Ectodermal cell (in vitro differentiated cells): ENCODE results near the gene CREM.

Source experiments
- H3K27ac ChIP-seq: 2 replicates; pipeline ENCODE4 v1.7.0; 2013; ENCODE audit warnings: mild to moderate bottlenecking, low read depth, low read length; ENCODE audit not compliant: insufficient read depth, poor library complexity, severe bottlenecking
- H3K27me3 ChIP-seq: 2 replicates; pipeline ENCODE4 v1.7.0; 2013; ENCODE audit warnings: mild to moderate bottlenecking, low read length; ENCODE audit not compliant: insufficient read depth, control insufficient read depth, poor library complexity, severe bottlenecking
- H3K36me3 ChIP-seq: one replicate; pipeline ENCODE4 v1.7.0; 2013; ENCODE audit warnings: low read length; ENCODE audit not compliant: control insufficient read depth, insufficient read depth
- H3K4me1 ChIP-seq: one replicate; pipeline ENCODE4 v1.7.0; 2013; ENCODE audit warnings: low read length; ENCODE audit not compliant: control insufficient read depth, insufficient read depth
- H3K4me3 ChIP-seq: 2 replicates; pipeline ENCODE4 v1.7.0; 2013; ENCODE audit warnings: low read depth, low read length, control low read depth; ENCODE audit not compliant: insufficient read depth
- H3K9me3 ChIP-seq: 2 replicates; pipeline ENCODE4 v1.7.0; 2013; ENCODE audit warnings: mild to moderate bottlenecking, low read length, moderate library complexity; ENCODE audit not compliant: control insufficient read depth
- WGBS, 2 experiments: methylation state at CpG; one replicate each; pipeline ENCODE4 v1.1.7; 2013; ENCODE audit warnings: missing lambda C conversion rate in 2 of 2; 5-methylcytosine and 5-hydroxymethylcytosine counted together

Gene CREM

GRCh38 chr10:35188954-35189353 is 62.3 kb downstream of the CREM start:
- no peaks in the 10 kb centered on the region for H3K4me1 ChIP-seq
- H3K36me3 ChIP-seq = peaks cover 3% of the 10 kb centered on the region
- 86% methylated on average over 3 of the region's 3 CpGs; no CpG with 5 or more reads in 1 of the 2 experiments for whole genome bisulfite sequencing, 2 experiments
- H3K9me3 ChIP-seq = no peaks in the 10 kb centered on the region
- no peak overlapping the region for H3K27ac ChIP-seq
- H3K27me3 ChIP-seq = no peaks in the 10 kb centered on the region
- H3K4me3 ChIP-seq = no peak overlapping the region

GRCh38 chr10:35191523-35191922 is 64.9 kb downstream of the CREM start:
- Histone ChIP-seq H3K36me3 (peaks cover 3% of the 10 kb centered on the region), H3K4me3 (no peak overlapping the region), H3K9me3 (no peaks in the 10 kb centered on the region), H3K27ac (no peak overlapping the region), H3K4me1 (peaks cover 6% of the 10 kb centered on the region), H3K27me3 (no peaks in the 10 kb centered on the region)
- 69 to 73% methylated on average over 2 of the region's 2 CpGs for WGBS, 2 experiments

- Histone ChIP-seq H3K4me3 (no peak overlapping the region), H3K4me1 (peaks cover 6% of the 10 kb centered on the region), H3K27me3 (no peaks in the 10 kb centered on the region), H3K27ac (no peak overlapping the region), H3K9me3 (no peaks in the 10 kb centered on the region), H3K36me3 (peaks cover 3% of the 10 kb centered on the region)
- WGBS, 2 experiments = 75 to 99% methylated on average over 3 of the region's 3 CpGs
Observed at GRCh38 chr10:35192645-35193249, 66.1 kb downstream of the CREM start.

- Histone ChIP-seq H3K36me3 (peaks cover 3% of the 10 kb centered on the region), H3K4me3 (no peak overlapping the region), H3K27me3 (no peaks in the 10 kb centered on the region), H3K27ac (no peak overlapping the region), H3K4me1 (peaks cover 6% of the 10 kb centered on the region), H3K9me3 (no peaks in the 10 kb centered on the region)
Observed at GRCh38 chr10:35194471-35194870, 67.8 kb downstream of the CREM start.

GRCh38 chr10:35194906-35195305 is 68.3 kb downstream of the CREM start:
- H3K27ac ChIP-seq = peak overlapping the region; percentile 88
- H3K4me3 ChIP-seq = no peak overlapping the region
- WGBS, 2 experiments = 86 to 92% methylated on average over 1 of the region's 1 CpG
- H3K4me1 ChIP-seq = peaks cover 6% of the 10 kb centered on the region
- H3K27me3 ChIP-seq = no peaks in the 10 kb centered on the region
- no peaks in the 10 kb centered on the region for H3K9me3 ChIP-seq
- peaks cover 3% of the 10 kb centered on the region for H3K36me3 ChIP-seq

- Histone ChIP-seq H3K4me3 (peak overlapping the region; percentile 40), H3K27me3 (no peaks in the 10 kb centered on the region), H3K9me3 (no peaks in the 10 kb centered on the region), H3K36me3 (peaks cover 3% of the 10 kb centered on the region), H3K4me1 (peaks cover 6% of the 10 kb centered on the region), H3K27ac (peak overlapping the region; percentile 88)
- WGBS, 2 experiments = 5 to 6% methylated on average over 12 of the region's 15 CpGs
Observed at GRCh38 chr10:35195361-35196306, 69.0 kb downstream of the CREM start.

GRCh38 chr10:35200487-35200886 is 73.8 kb downstream of the CREM start:
- Histone ChIP-seq H3K27me3 (no peaks in the 10 kb centered on the region), H3K27ac (no peak overlapping the region), H3K4me1 (peaks cover 3% of the 10 kb centered on the region), H3K9me3 (no peaks in the 10 kb centered on the region), H3K36me3 (no peaks in the 10 kb centered on the region), H3K4me3 (no peak overlapping the region)
- WGBS, 2 experiments = 59 to 68% methylated on average over 1 of the region's 1 CpG

GRCh38 chr10:35201234-35201633 is 74.6 kb downstream of the CREM start:
- 95% methylated on average over 3 to 4 of the region's 4 CpGs for WGBS, 2 experiments
- Histone ChIP-seq H3K4me3 (no peak overlapping the region), H3K9me3 (no peaks in the 10 kb centered on the region), H3K4me1 (peaks cover 2% of the 10 kb centered on the region), H3K27me3 (no peaks in the 10 kb centered on the region), H3K36me3 (no peaks in the 10 kb centered on the region), H3K27ac (no peak overlapping the region)

GRCh38 chr10:35202050-35202449 is 75.4 kb downstream of the CREM start:
- H3K27ac ChIP-seq = no peak overlapping the region
- no peaks in the 10 kb centered on the region for H3K9me3 ChIP-seq
- H3K36me3 ChIP-seq = no peaks in the 10 kb centered on the region
- no peaks in the 10 kb centered on the region for H3K4me1 ChIP-seq
- H3K4me3 ChIP-seq = no peak overlapping the region
- H3K27me3 ChIP-seq = no peaks in the 10 kb centered on the region

GRCh38 chr10:35203745-35204144 is 77.1 kb downstream of the CREM start:
- no peaks in the 10 kb centered on the region for H3K4me1 ChIP-seq
- H3K27ac ChIP-seq = no peak overlapping the region
- no peaks in the 10 kb centered on the region for H3K27me3 ChIP-seq
- no peaks in the 10 kb centered on the region for H3K36me3 ChIP-seq
- H3K9me3 ChIP-seq = no peaks in the 10 kb centered on the region
- H3K4me3 ChIP-seq = no peak overlapping the region
- WGBS, 2 experiments = 72 to 76% methylated on average over 3 of the region's 4 CpGs
